ENCODE results near the gene CADPS2. TPM values are rescaled to one million over a fixed set of nuclear protein-coding genes. Genes with fewer than 3 reads are reported as not detected.

Gene CADPS2
- total RNA-seq, 2 experiments from 2014 or later, result not detected

DNA sequence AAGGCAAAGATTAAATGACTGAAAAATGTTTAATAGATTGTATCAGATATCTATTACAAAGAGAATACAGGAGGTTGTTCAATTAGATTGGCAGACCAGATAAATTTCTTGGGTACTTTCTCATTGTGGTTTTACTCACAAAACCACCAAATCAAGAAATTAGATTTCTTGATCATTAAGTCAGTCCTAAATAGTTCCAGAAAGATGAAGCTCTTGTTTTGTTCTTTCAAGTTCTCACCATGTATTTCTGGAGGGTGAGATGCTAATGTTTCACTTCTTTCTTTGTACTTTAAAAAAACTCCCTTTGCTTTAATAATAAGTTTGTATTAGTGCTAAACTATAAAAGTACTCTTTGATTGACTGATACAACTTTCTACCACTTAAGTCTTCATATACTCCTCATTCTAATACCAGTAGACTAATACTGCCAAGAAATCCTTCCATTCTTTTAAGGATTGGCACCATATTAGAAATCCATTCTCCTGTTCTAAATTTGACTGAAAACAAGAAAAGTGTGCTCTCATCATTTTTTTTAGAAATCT is 256.8 kb downstream of the CADPS2 start:
- H3K27me3 Mint-ChIP-seq, result no peaks in the 10 kb centered on the region
- H3K36me3 Mint-ChIP-seq (ENCODE audit: low read depth), result no peaks in the 10 kb centered on the region
- ChIA-PET POLR2A (no interaction called here), CTCF (no interaction called here)
- intact Hi-C loops (cut with micrococcal nuclease), result no loop called here
- no peak for DNase-seq
- no peaks in the 10 kb centered on the region for H3K4me1 Mint-ChIP-seq (ENCODE audit: low read depth)
- H3K27ac Mint-ChIP-seq, result no peak overlapping the region
- peaks cover 4% of the 10 kb centered on the region for H3K9me3 Mint-ChIP-seq
- no peak for ATAC-seq
- TF ChIP-seq, protein P1, sequence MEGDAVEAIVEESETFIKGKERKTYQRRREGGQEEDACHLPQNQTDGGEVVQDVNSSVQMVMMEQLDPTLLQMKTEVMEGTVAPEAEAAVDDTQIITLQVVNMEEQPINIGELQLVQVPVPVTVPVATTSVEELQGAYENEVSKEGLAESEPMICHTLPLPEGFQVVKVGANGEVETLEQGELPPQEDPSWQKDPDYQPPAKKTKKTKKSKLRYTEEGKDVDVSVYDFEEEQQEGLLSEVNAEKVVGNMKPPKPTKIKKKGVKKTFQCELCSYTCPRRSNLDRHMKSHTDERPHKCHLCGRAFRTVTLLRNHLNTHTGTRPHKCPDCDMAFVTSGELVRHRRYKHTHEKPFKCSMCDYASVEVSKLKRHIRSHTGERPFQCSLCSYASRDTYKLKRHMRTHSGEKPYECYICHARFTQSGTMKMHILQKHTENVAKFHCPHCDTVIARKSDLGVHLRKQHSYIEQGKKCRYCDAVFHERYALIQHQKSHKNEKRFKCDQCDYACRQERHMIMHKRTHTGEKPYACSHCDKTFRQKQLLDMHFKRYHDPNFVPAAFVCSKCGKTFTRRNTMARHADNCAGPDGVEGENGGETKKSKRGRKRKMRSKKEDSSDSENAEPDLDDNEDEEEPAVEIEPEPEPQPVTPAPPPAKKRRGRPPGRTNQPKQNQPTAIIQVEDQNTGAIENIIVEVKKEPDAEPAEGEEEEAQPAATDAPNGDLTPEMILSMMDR (IDR thresholded peaks at IDR 0.05), result no peak
- no peak overlapping the region for H3K4me3 Mint-ChIP-seq

DNA sequence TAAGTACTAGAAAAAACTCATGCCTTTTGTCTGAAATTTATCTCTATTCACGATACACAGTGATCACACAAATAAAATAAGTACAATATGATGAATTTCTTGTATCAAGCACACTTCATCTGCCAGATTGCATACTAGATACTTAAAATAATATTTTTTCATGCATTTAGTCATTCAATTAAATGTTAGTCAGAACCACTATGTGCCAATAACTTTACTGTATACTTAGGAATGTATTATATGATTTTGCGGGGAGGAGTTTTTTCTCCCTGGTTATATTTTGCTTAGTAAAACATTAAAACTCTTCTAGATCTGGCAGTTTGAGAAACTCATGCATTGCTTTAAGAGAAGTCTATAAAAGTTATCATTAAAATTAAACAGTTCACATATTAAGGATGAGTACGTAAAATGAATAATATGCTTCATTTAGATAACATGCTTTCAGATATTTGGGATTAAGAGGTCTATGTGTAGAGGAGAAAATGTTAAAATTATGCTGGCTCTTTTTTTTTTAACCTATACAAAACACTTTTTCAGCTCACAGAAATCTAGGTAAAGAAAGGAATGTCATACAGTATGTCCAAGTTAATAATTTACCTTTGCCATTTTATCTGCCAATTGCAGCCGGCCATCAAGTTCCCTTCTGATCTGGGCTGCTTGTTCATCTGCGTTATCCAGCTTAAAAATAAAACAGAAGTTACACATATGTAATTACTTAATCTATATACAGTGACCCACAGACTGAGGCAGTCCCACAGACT is 257.4 kb downstream of the CADPS2 start:
- Mint-ChIP-seq H3K4me3 (no peak overlapping the region), H3K36me3 (ENCODE audit: low read depth) (no peaks in the 10 kb centered on the region), H3K9me3 (peaks cover 4% of the 10 kb centered on the region), H3K27ac (no peak overlapping the region), H3K27me3 (no peaks in the 10 kb centered on the region), H3K4me1 (ENCODE audit: low read depth) (no peaks in the 10 kb centered on the region)
- CTCF ChIA-PET, result no interaction called here
- TF ChIP-seq, protein P1 (IDR thresholded peaks at IDR 0.05), result no peak
- intact Hi-C loops (cut with micrococcal nuclease), result no loop called here
- POLR2A ChIA-PET, result no interaction called here
- ATAC-seq (no peak), DNase-seq (no peak)

DNA sequence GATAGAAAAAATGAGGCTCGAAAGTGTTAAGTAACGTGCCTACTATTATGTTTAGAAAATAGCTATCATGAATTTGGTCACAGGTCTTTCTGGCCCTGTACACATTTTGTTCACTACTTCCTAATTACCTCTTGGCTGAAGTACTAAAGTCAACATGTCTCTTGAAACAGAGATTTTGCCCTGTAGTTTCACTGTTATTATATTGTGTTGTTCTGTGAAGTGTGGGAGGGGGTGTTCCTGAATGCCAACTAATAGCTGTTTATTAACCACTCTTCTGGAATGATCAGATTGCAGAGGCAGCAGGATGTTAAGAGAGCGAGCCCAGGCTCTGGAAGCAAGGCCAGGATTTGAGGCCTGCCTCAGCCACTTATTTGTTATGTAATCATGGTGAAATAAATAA is 259.5 kb downstream of the CADPS2 start:
- H3K27me3 Mint-ChIP-seq, result no peaks in the 10 kb centered on the region
- POLR2A ChIA-PET, result no interaction called here
- H3K36me3 Mint-ChIP-seq (ENCODE audit: low read depth), result no peaks in the 10 kb centered on the region
- CTCF ChIA-PET, result no interaction called here
- intact Hi-C loops (cut with micrococcal nuclease), result no loop called here
- TF ChIP-seq, protein P1 (IDR thresholded peaks at IDR 0.05), result no peak
- ATAC-seq (no peak), DNase-seq (no peak)
- H3K9me3 Mint-ChIP-seq, result peaks cover 2% of the 10 kb centered on the region
- H3K4me3 Mint-ChIP-seq, result no peak overlapping the region
- H3K4me1 Mint-ChIP-seq (ENCODE audit: low read depth), result no peaks in the 10 kb centered on the region
- H3K27ac Mint-ChIP-seq, result no peak overlapping the region

DNA sequence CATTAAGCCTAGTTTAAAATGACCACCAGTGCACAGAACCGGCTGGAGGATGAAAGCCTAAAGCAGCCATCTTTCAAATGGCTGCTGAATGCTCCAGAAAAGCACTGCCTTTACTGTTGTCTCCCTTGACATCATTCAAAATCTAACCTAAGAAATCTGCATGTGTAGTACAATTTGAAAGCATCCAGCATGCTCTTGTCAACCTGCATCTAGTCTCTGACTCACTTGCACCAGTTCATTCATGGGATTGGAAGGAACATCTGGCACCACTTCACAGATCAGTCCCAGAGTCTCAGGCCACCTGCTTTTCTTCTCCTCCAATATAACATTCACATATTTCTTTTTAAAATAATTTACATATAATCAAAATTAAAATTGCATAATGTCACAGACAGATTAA is 263.6 kb downstream of the CADPS2 start:
- Mint-ChIP-seq H3K36me3 (ENCODE audit: low read depth) (no peaks in the 10 kb centered on the region), H3K9me3 (peaks cover 2% of the 10 kb centered on the region), H3K4me1 (ENCODE audit: low read depth) (no peaks in the 10 kb centered on the region), H3K4me3 (no peak overlapping the region), H3K27ac (no peak overlapping the region), H3K27me3 (no peaks in the 10 kb centered on the region)
- TF ChIP-seq, protein P1 (IDR thresholded peaks at IDR 0.05), result no peak
- ChIA-PET POLR2A (no interaction called here), CTCF (no interaction called here)
- intact Hi-C loops (cut with micrococcal nuclease), result no loop called here
- no peak for DNase-seq
- no peak for ATAC-seq

DNA sequence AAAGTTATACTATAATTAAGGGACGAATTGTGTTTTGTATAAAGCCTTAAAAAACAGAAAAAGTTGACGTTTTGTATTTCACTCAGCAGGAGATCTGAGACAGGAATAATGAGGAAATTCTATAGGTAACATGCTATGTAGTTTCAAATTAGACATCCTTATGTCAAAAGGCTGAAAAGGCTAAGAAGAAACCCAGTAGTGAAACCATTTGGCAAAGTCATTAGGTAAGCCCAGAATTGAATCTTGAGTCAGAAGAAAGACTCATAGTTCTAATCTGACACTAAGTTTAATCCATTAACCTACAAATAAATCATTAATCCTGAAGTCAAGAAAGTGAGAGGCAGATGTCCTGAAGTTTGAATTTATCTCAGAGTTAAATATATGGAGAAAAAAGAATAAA is 266.6 kb downstream of the CADPS2 start:
- Mint-ChIP-seq H3K4me1 (ENCODE audit: low read depth) (no peaks in the 10 kb centered on the region), H3K9me3 (peaks cover under 1% of the 10 kb centered on the region), H3K4me3 (no peak overlapping the region), H3K27ac (no peak overlapping the region), H3K27me3 (no peaks in the 10 kb centered on the region), H3K36me3 (ENCODE audit: low read depth) (no peaks in the 10 kb centered on the region)
- no peak for ATAC-seq
- ChIA-PET CTCF (no interaction called here), POLR2A (no interaction called here)
- intact Hi-C loops (cut with micrococcal nuclease), result no loop called here
- TF ChIP-seq, protein P1 (IDR thresholded peaks at IDR 0.05), result no peak
- DNase-seq, result no peak

All from activated CD8-positive, alpha-beta T cell treated with anti-CD3 and anti-CD28 coated beads for 36 hours (primary cell).